ENCODE measurements around the gene LENG8. TPM values are rescaled to one million over a fixed set of nuclear protein-coding genes. Genes with fewer than 3 reads are reported as not detected.

LENG8 gene
- 100 to 1,000 TPM; 119 to 275 (median 153) TPM for polyA plus RNA-seq (ENCODE audit: insufficient read length in 3 of 3)
- long read RNA-seq, donor 1, transcript LENG8-207 (3 exons, 456 nt) = major isoform, 5 of 68 reads
- long read RNA-seq, donor 1, partial matches to known transcripts = 57 of 68 reads
- long read RNA-seq, donor 1, other reads (novel, unspliced or antisense) = 5 of 68 reads
- long read RNA-seq, donor 2, partial matches to known transcripts = 19 of 21 reads
- long read RNA-seq, donor 2, other reads (novel, unspliced or antisense) = 0 of 21 reads
- long read RNA-seq, donor 3, transcript LENG8-207 (3 exons, 456 nt) = major isoform, 7 of 64 reads
- long read RNA-seq, donor 3, partial matches to known transcripts = 50 of 64 reads
- long read RNA-seq, donor 3, other reads (novel, unspliced or antisense) = 5 of 64 reads
- long read RNA-seq, donor 4, full-length matches to known transcripts = 13 of 174 reads
- long read RNA-seq, donor 4, partial matches to known transcripts = 146 of 174 reads
- long read RNA-seq, donor 4, other reads (novel, unspliced or antisense) = 15 of 174 reads
- long read RNA-seq, donor 5, full-length matches to known transcripts = 15 of 450 reads
- long read RNA-seq, donor 5, partial matches to known transcripts = 396 of 450 reads
- long read RNA-seq, donor 5, other reads (novel, unspliced or antisense) = 39 of 450 reads
- long read RNA-seq, donor 6, full-length matches to known transcripts = 6 of 205 reads
- long read RNA-seq, donor 6, partial matches to known transcripts = 192 of 205 reads
- long read RNA-seq, donor 6, other reads (novel, unspliced or antisense) = 7 of 205 reads
- long read RNA-seq, donor 7, partial matches to known transcripts = 149 of 155 reads
- long read RNA-seq, donor 7, other reads (novel, unspliced or antisense) = 0 of 155 reads
- long read RNA-seq, donor 8, transcript LENG8-207 (3 exons, 456 nt) = major isoform, 13 of 355 reads
- long read RNA-seq, donor 8, partial matches to known transcripts = 335 of 355 reads
- long read RNA-seq, donor 8, other reads (novel, unspliced or antisense) = 5 of 355 reads
- long read RNA-seq, donor 9, full-length matches to known transcripts = 3 of 27 reads
- long read RNA-seq, donor 9, partial matches to known transcripts = 24 of 27 reads
- long read RNA-seq, donor 9, other reads (novel, unspliced or antisense) = 0 of 27 reads
- long read RNA-seq, donor 10, partial matches to known transcripts = 44 of 48 reads
- long read RNA-seq, donor 10, other reads (novel, unspliced or antisense) = 0 of 48 reads
- long read RNA-seq, donor 11, full-length matches to known transcripts = 5 of 54 reads
- long read RNA-seq, donor 11, partial matches to known transcripts = 49 of 54 reads
- long read RNA-seq, donor 11, other reads (novel, unspliced or antisense) = 0 of 54 reads
- long read RNA-seq, donor 12, full-length matches to known transcripts = 4 of 39 reads
- long read RNA-seq, donor 12, partial matches to known transcripts = 35 of 39 reads
- long read RNA-seq, donor 12, other reads (novel, unspliced or antisense) = 0 of 39 reads
- long read RNA-seq, donor 13, partial matches to known transcripts = 49 of 50 reads
- long read RNA-seq, donor 13, other reads (novel, unspliced or antisense) = 0 of 50 reads
- long read RNA-seq, donor 14, partial matches to known transcripts = 32 of 135 reads
- long read RNA-seq, donor 14, other reads (novel, unspliced or antisense) = 100 of 135 reads
- long read RNA-seq, donor 15, full-length matches to known transcripts = 3 of 23 reads
- long read RNA-seq, donor 15, partial matches to known transcripts = 20 of 23 reads
- long read RNA-seq, donor 15, other reads (novel, unspliced or antisense) = 0 of 23 reads
- long read RNA-seq, donor 16, full-length matches to known transcripts = 15 of 397 reads
- long read RNA-seq, donor 16, partial matches to known transcripts = 350 of 397 reads
- long read RNA-seq, donor 16, other reads (novel, unspliced or antisense) = 32 of 397 reads

- peak in 10 of 11 donors; percentile 91 to 98 (median 96) for DNase-seq (ENCODE audit: extremely low read depth in 1 of 11, low read depth in 9 of 11, low spot score in 4 of 11)
Observed at GRCh38 chr19:54448774-54449700, at the start of gene LENG8. Gene LENG8, plus strand, starts transcription at chr19:54449199. Its CDS starts 2,146 bp downstream, at chr19:54451345.

GRCh38 chr19:54400913-54401312 is 48.1 kb upstream of the LENG8 start:
- no peak for DNase-seq (ENCODE audit: extremely low read depth in 1 of 11, low read depth in 9 of 11, low spot score in 4 of 11)

- no peak for DNase-seq (ENCODE audit: extremely low read depth in 1 of 11, low read depth in 9 of 11, low spot score in 4 of 11)
Observed at GRCh38 chr19:54403054-54403453, 45.9 kb upstream of the LENG8 start.

- no peak for DNase-seq (ENCODE audit: extremely low read depth in 1 of 11, low read depth in 9 of 11, low spot score in 4 of 11)
Observed at GRCh38 chr19:54405628-54406027, 43.4 kb upstream of the LENG8 start.

GRCh38 chr19:54407780-54408179 is 41.2 kb upstream of the LENG8 start:
- no peak for DNase-seq (ENCODE audit: extremely low read depth in 1 of 11, low read depth in 9 of 11, low spot score in 4 of 11)

GRCh38 chr19:54408456-54409026 is 40.5 kb upstream of the LENG8 start:
- DNase-seq (ENCODE audit: extremely low read depth in 1 of 11, low read depth in 9 of 11, low spot score in 4 of 11) = no peak

- no peak for DNase-seq (ENCODE audit: extremely low read depth in 1 of 11, low read depth in 9 of 11, low spot score in 4 of 11)
Observed at GRCh38 chr19:54411033-54411432, 38.0 kb upstream of the LENG8 start.

- DNase-seq (ENCODE audit: extremely low read depth in 1 of 11, low read depth in 9 of 11, low spot score in 4 of 11) = no peak
Observed at GRCh38 chr19:54412877-54413276, 36.1 kb upstream of the LENG8 start.

- no peak for DNase-seq (ENCODE audit: extremely low read depth in 1 of 11, low read depth in 9 of 11, low spot score in 4 of 11)
Observed at GRCh38 chr19:54414156-54414555, 34.8 kb upstream of the LENG8 start.

GRCh38 chr19:54415208-54415900 is 33.6 kb upstream of the LENG8 start, which contains the start of gene TTYH1:
Gene TTYH1, plus strand, starts transcription at chr19:54415464. Its CDS starts 89 bp downstream, at chr19:54415553.
- no peak for DNase-seq (ENCODE audit: extremely low read depth in 1 of 11, low read depth in 9 of 11, low spot score in 4 of 11)

- no peak for DNase-seq (ENCODE audit: extremely low read depth in 1 of 11, low read depth in 9 of 11, low spot score in 4 of 11)
Observed at GRCh38 chr19:54415901-54416673, 32.9 kb upstream of the LENG8 start.

- no peak for DNase-seq (ENCODE audit: extremely low read depth in 1 of 11, low read depth in 9 of 11, low spot score in 4 of 11)
Observed at GRCh38 chr19:54416695-54417491, 32.1 kb upstream of the LENG8 start.

- DNase-seq (ENCODE audit: extremely low read depth in 1 of 11, low read depth in 9 of 11, low spot score in 4 of 11) = no peak
Observed at GRCh38 chr19:54418030-54418929, 30.7 kb upstream of the LENG8 start.
